Thymus (tissue), 11 donors: ENCODE results near the gene STPG4. TPM values are rescaled to one million over a fixed set of nuclear protein-coding genes. Genes with fewer than 3 reads are reported as not detected.

Experiments used
- DNase-seq, 9 donors: peaks; one replicate each; pipeline ENCODE4 v3.0.0-alpha.2; 2013; ENCODE audit warnings: low spot score in 9 of 9, low read depth in 6 of 9, missing footprints in 1 of 9
- H3K27ac ChIP-seq, 2 donors: one replicate each; pipeline ENCODE4 v1.5.1; 2013; ENCODE audit warnings: control low read depth in 1 of 2, low read depth in 1 of 2, low read length in 1 of 2, mild to moderate bottlenecking in 1 of 2, moderate library complexity in 1 of 2
- H3K27me3 ChIP-seq, 2 donors: one replicate each; pipeline ENCODE4 v1.5.1; 2013; ENCODE audit warnings: low read length in 1 of 2; ENCODE audit not compliant: control insufficient read depth in 2 of 2, insufficient read depth in 1 of 2
- H3K36me3 ChIP-seq, 2 donors: one replicate each; pipeline ENCODE4 v1.5.1; 2013; ENCODE audit warnings: low read length in 1 of 2, mild to moderate bottlenecking in 1 of 2, moderate library complexity in 1 of 2; ENCODE audit not compliant: control insufficient read depth in 2 of 2, insufficient read depth in 2 of 2
- H3K4me1 ChIP-seq, 2 donors: one replicate each; pipeline ENCODE4 v1.5.1; 2013; ENCODE audit warnings: low read length in 2 of 2; ENCODE audit not compliant: control insufficient read depth in 2 of 2, insufficient read depth in 2 of 2
- H3K4me3 ChIP-seq, 2 donors: one replicate each; pipeline ENCODE4 v1.5.1; 2013; ENCODE audit warnings: low read length in 2 of 2, control low read depth in 1 of 2, mild to moderate bottlenecking in 1 of 2
- H3K9me3 ChIP-seq, 2 donors: one replicate each; pipeline ENCODE4 v1.5.1; 2013; ENCODE audit warnings: low read length in 1 of 2, mild to moderate bottlenecking in 1 of 2; ENCODE audit not compliant: control insufficient read depth in 2 of 2, insufficient read depth in 1 of 2
- WGBS: extraction: QIAGEN DNeasy Blood & Tissue Kit; methylation state at CpG from one replicate; pipeline ENCODE4 v1.1.7; 2013; 5-methylcytosine and 5-hydroxymethylcytosine counted together
- polyA plus RNA-seq: library from polyadenylated mRNA; stranded (reverse); fragments of 200-250 nt; gene quantifications from one replicate; pipeline ENCODE4 v1.2.3, GENCODE V29; 2013
- total RNA-seq: library from RNA; stranded (reverse); fragments of 120-200 nt; gene quantifications from one replicate; pipeline ENCODE4 v1.2.4, GENCODE V29; 2013
- donor health status: healthy.

STPG4 gene
- total and polyA plus RNA-seq, 2 donors, result 0.05 to 0.14 TPM

GRCh38 chr2:47051562-47051961 lies 103.5 kb downstream of the STPG4 start:
- no peaks in the 10 kb centered on the region for H3K27me3 ChIP-seq
- H3K4me1 ChIP-seq, result peaks cover 2 to 10% of the 10 kb centered on the region in 2 donors
- DNase-seq, result no peak
- H3K27ac ChIP-seq, result no peak overlapping the region
- H3K4me3 ChIP-seq, result no peak overlapping the region
- no peaks in the 10 kb centered on the region for H3K9me3 ChIP-seq
- peaks cover 91 to 92% of the 10 kb centered on the region in 2 donors for H3K36me3 ChIP-seq
- 93% methylated on average over 12 of the region's 12 CpGs for WGBS

GRCh38 chr2:47050762-47051161 lies 104.3 kb downstream of the STPG4 start:
- Histone ChIP-seq H3K36me3 (peaks cover 92 to 96% of the 10 kb centered on the region in 2 donors), H3K9me3 (no peaks in the 10 kb centered on the region), H3K27ac (no peak overlapping the region), H3K4me1 (peaks cover 0 to 2% of the 10 kb centered on the region in 2 donors), H3K4me3 (no peak overlapping the region), H3K27me3 (no peaks in the 10 kb centered on the region)
- no peak for DNase-seq
- 97% methylated on average over 4 of the region's 4 CpGs for WGBS

- H3K9me3 ChIP-seq, result no peaks in the 10 kb centered on the region
- no peak for DNase-seq
- no peak overlapping the region for H3K27ac ChIP-seq
- 94% methylated on average over 6 of the region's 6 CpGs for WGBS
- peaks cover 92 to 97% of the 10 kb centered on the region in 2 donors for H3K36me3 ChIP-seq
- H3K4me1 ChIP-seq, result no peaks in the 10 kb centered on the region
- H3K4me3 ChIP-seq, result no peak overlapping the region
- no peaks in the 10 kb centered on the region for H3K27me3 ChIP-seq
These were observed 104.9 kb downstream of the STPG4 start for GRCh38 chr2:47050021-47050760.

GRCh38 chr2:47049502-47049901 lies 105.6 kb downstream of the STPG4 start:
- H3K27ac ChIP-seq, result no peak overlapping the region
- no peak overlapping the region for H3K4me3 ChIP-seq
- peaks cover 94 to 98% of the 10 kb centered on the region in 2 donors for H3K36me3 ChIP-seq
- peaks cover 0 to 3% of the 10 kb centered on the region in 2 donors for H3K9me3 ChIP-seq
- no peaks in the 10 kb centered on the region for H3K27me3 ChIP-seq
- no peak for DNase-seq
- H3K4me1 ChIP-seq, result no peaks in the 10 kb centered on the region
- 99% methylated on average over 3 of the region's 3 CpGs for WGBS

DNA sequence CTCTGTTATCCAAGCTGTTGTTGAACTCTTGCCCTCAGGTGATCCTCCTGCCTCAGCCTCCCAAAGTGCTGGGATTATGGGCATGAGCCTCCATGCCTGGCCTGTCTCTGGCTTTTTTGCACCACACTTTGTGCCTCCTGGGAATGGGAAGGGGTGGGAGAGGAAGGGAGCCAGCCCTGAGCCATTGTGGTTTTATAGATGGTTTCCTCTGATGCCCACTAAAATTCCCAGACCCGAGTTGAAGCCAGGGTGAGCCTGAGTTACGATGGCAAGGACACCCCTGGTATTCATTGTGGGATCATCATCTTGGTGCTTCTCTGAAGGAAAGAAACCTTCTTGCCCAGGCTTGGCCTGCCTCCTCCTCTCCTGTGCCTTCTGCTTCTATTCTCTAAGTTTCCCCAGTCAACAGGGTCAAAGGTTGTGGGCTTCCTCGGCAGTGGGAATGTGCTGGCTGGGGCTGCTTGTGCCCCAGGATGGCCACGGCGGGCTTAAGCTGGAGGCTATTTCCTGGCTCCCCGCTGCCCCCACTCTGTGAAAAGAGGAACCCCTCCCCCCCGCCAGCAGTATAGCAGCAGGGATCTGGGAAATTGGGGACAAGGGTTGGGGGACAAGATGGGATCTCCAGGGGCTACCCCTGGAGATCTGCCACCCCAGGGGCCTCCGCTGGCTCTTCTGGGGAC lies 106.2 kb downstream of the STPG4 start:
- Histone ChIP-seq H3K4me1 (no peaks in the 10 kb centered on the region), H3K27ac (no peak overlapping the region)

DNA sequence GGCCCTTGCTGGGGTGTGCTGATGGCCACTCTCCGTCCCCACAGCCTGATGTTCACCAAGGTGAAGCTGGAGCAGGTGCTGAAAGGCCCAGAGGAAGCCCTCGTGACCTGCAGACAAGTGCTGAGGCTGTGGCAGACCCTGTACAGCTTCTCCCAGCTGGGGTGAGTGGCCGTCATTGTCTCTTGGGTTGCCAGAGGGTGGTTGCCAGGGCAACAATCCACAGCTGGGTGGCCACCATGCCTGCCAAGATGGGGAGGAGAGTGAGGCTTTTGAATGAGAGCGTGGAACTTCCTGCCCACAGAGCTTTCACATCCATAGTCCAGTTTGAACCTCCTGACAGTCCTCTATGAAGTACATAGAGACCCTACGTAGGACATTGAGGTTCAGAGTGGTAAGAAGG lies 108.8 kb downstream of the STPG4 start:
- 95% methylated on average over 5 of the region's 5 CpGs for WGBS
- Histone ChIP-seq H3K4me1 (peaks cover 0 to 8% of the 10 kb centered on the region in 2 donors), H3K9me3 (peaks cover 0 to 3% of the 10 kb centered on the region in 2 donors), H3K36me3 (peaks cover 89 to 99% of the 10 kb centered on the region in 2 donors), H3K27ac (no peak overlapping the region), H3K4me3 (no peak overlapping the region), H3K27me3 (no peaks in the 10 kb centered on the region)
- no peak for DNase-seq

More for the DNA sequence above, 106.2 kb downstream of the STPG4 start:
- Histone ChIP-seq H3K27me3 (no peaks in the 10 kb centered on the region), H3K36me3 (peaks cover 94 to 99% of the 10 kb centered on the region in 2 donors), H3K4me3 (no peak overlapping the region), H3K9me3 (peaks cover 0 to 3% of the 10 kb centered on the region in 2 donors)
- DNase-seq, result no peak
- 94% methylated on average over 8 of the region's 8 CpGs for WGBS

DNA sequence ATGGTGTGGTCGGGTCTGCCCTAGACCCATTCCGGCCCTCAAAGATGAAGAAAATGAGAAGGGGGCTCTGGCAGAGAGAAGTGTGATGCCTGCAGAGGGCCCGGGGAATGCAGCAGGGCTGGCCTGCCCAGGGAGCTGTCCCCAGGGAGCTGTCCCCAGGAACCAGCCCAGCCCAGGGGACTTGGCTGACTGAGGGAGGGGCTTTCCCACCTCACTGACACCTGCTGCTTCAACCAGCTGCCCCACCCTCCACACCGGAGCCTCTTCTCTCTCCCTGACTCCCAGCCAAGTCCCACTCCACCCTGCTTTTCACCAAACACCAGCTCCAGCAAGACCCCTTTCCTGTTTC lies 111.2 kb downstream of the STPG4 start:
- H3K4me3 ChIP-seq, result no peak overlapping the region
- peaks cover 0 to 3% of the 10 kb centered on the region in 2 donors for H3K9me3 ChIP-seq
- peaks cover 0 to 24% of the 10 kb centered on the region in 2 donors for H3K4me1 ChIP-seq
- no peak overlapping the region for H3K27ac ChIP-seq
- no peaks in the 10 kb centered on the region for H3K27me3 ChIP-seq
- no peak for DNase-seq
- H3K36me3 ChIP-seq, result peaks cover 91 to 98% of the 10 kb centered on the region in 2 donors
- 92% methylated on average over 4 of the region's 4 CpGs for WGBS

DNA sequence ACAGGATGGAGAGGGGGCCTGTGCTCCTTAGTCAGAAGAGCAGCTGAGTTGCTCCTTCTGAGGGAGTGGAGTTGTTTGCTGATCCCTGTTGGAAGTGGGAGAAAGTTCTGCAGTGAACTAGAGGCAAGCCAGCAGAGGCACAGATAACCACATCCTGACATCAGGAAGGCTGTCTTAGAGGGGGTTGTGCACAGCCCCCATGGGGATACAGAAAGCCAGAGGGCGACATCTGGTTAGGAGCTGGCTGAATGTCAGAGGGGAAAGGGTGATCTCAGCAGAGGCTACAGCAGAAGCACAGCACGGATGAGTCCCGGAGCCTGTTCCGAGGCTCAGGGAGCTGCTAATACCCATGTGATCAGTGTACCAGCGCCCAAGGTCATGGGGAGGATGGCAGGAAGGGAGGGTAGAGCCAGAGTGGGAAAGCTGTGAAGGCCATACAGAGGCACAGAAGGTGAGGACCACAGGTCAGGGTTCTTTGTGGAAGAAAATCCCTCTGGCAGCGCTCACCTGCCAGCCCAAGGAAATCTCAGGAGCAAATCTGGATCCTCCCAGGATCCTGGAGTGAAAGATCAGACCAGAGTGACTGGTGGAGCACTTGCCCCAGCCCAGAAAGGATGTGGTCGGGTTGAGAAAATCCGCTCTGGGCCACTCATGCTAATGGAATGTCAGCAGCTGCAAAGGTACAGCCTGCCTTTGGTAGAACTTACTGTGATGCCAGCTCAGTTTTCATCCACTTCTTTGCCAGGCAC lies 111.8 kb downstream of the STPG4 start:
- no peaks in the 10 kb centered on the region for H3K27me3 ChIP-seq
- peaks cover 91 to 97% of the 10 kb centered on the region in 2 donors for H3K36me3 ChIP-seq
- no peak overlapping the region for H3K4me3 ChIP-seq
- no peak overlapping the region for H3K27ac ChIP-seq
- WGBS, result 95% methylated on average over 8 of the region's 8 CpGs
- no peak for DNase-seq
- H3K9me3 ChIP-seq, result peaks cover 0 to 3% of the 10 kb centered on the region in 2 donors
- H3K4me1 ChIP-seq, result peaks cover 0 to 28% of the 10 kb centered on the region in 2 donors
